K562 (cell line): Measurements from ENCODE around the gene CNOT4. TPM values are rescaled to one million over a fixed set of nuclear protein-coding genes. Genes with fewer than 3 reads are reported as not detected.
A peak's percentile ranks its signal among the peaks of the same experiment; 100 is the strongest.

Experiments
- CBFA2T2 ChIP-seq: fragments of 450-650 bp; conservative IDR thresholded peaks from 2 replicates; pipeline ENCODE4 v1.6.1; 2017; ENCODE audit warnings: mild to moderate bottlenecking
- CCAR2 ChIP-seq: fragments of 200-400 bp; formaldehyde crosslinking; IDR thresholded peaks from 2 replicates; pipeline ENCODE4 v1.6.1; 2017; ENCODE audit warnings: mild to moderate bottlenecking, low read depth, low read length
- CREB1 ChIP-seq, 2 experiments: sonication (generic) in 1 of 2; formaldehyde crosslinking in 1 of 2; IDR thresholded peaks; 2 replicates each; pipeline versions ENCODE4 v1.6.1 to v1.8.0; 2012 to 2022; ENCODE audit warnings: inconsistent platforms in 1 of 2, mild to moderate bottlenecking in 1 of 2, missing genetic modification reagents in 1 of 2, moderate library complexity in 1 of 2
- EP300 ChIP-seq: IDR thresholded peaks from 2 replicates; pipeline ENCODE4 v1.6.1; 2012; ENCODE audit warnings: low read length, improper control_type of control experiment
- EWSR1 ChIP-seq: fragments of 450-650 bp; IDR thresholded peaks from 2 replicates; pipeline ENCODE4 v1.6.1; 2018; ENCODE audit warnings: borderline replicate concordance, mild to moderate bottlenecking, low read depth, moderate library complexity; ENCODE audit not compliant: partially characterized antibody
- GABPA ChIP-seq: fragments of 200-800 bp; sonication (Bioruptor generic); conservative IDR thresholded peaks from 2 replicates; pipeline ENCODE4 v1.6.1; 2016; ENCODE audit warnings: low read depth, missing genetic modification characterization, missing compliant biosample characterization
- GTF2F1 ChIP-seq: IDR thresholded peaks from 2 replicates; pipeline ENCODE4 v1.6.1; 2011; ENCODE audit warnings: low read depth, low read length, improper control_type of control experiment
- HDAC1 ChIP-seq, 2 experiments: fragments of 450-650 bp; IDR thresholded peaks; 2 replicates each; pipeline ENCODE4 v1.6.1; 2016 to 2017; ENCODE audit warnings: inconsistent platforms in 1 of 2, mild to moderate bottlenecking in 1 of 2, moderate library complexity in 1 of 2
- HDAC3 ChIP-seq: fragments of 450-650 bp; IDR thresholded peaks from 2 replicates; pipeline ENCODE4 v1.6.1; 2018; ENCODE audit warnings: borderline replicate concordance, mild to moderate bottlenecking, moderate library complexity; ENCODE audit not compliant: partially characterized antibody
- HES1 ChIP-seq: fragments of 450-650 bp; IDR thresholded peaks from 2 replicates; pipeline ENCODE4 v1.6.1; 2016; ENCODE audit warnings: low read depth, mild to moderate bottlenecking, moderate library complexity
- HIVEP1 ChIP-seq: fragments of 250-450 bp; sonication (Bioruptor Pico); IDR thresholded peaks from 2 replicates; pipeline ENCODE4 v1.4.0; 2020; ENCODE audit warnings: mild to moderate bottlenecking
- IRF2 ChIP-seq: sonication (generic); formaldehyde crosslinking; IDR thresholded peaks from 2 replicates; pipeline ENCODE4 v1.8.1; 2022; ENCODE audit warnings: mild to moderate bottlenecking, missing genetic modification reagents
- KAT2B ChIP-seq: IDR thresholded peaks from one replicate; pipeline ENCODE4 v1.6.1; 2012; ENCODE audit warnings: low read depth, mild to moderate bottlenecking, control low read depth, inconsistent platforms, low read length, moderate library complexity
- KLF1 ChIP-seq: fragments of 450-650 bp; IDR thresholded peaks from 2 replicates; pipeline ENCODE4 v1.6.1; 2016; ENCODE audit warnings: missing genetic modification characterization, missing compliant biosample characterization
- MCM3 ChIP-seq: fragments of 450-650 bp; IDR thresholded peaks from 2 replicates; pipeline ENCODE4 v1.6.1; 2016
- MTA2 ChIP-seq: fragments of 450-650 bp; IDR thresholded peaks from 2 replicates; pipeline ENCODE4 v1.6.1; 2016; ENCODE audit warnings: low read depth
- MXI1 ChIP-seq: IDR thresholded peaks from 2 replicates; pipeline ENCODE4 v1.6.1; 2011; ENCODE audit warnings: low read depth, mild to moderate bottlenecking, improper control_type of control experiment, low read length
- NFATC3 ChIP-seq: fragments of 450-650 bp; IDR thresholded peaks from 2 replicates; pipeline ENCODE4 v1.6.1; 2017; ENCODE audit warnings: mild to moderate bottlenecking
- NFYB ChIP-seq: IDR thresholded peaks from 2 replicates; pipeline ENCODE4 v1.6.1; 2011; ENCODE audit warnings: mild to moderate bottlenecking, moderate library complexity; ENCODE audit not compliant: insufficient read length; ENCODE audit errors: extremely low read depth
- NR1H2 ChIP-seq: sonication (generic); formaldehyde crosslinking; IDR thresholded peaks from 2 replicates; pipeline ENCODE4 v1.4.0; 2020; ENCODE audit warnings: mild to moderate bottlenecking, missing genetic modification reagents
- PHF20 ChIP-seq: fragments of 450-650 bp; IDR thresholded peaks from 2 replicates; pipeline ENCODE4 v1.6.1; 2018; ENCODE audit not compliant: partially characterized antibody
- PHF21A ChIP-seq: fragments of 450-650 bp; IDR thresholded peaks from 2 replicates; pipeline ENCODE4 v1.6.1; 2017; ENCODE audit warnings: low read depth, borderline replicate concordance
- PHF8 ChIP-seq: fragments of 200-600 bp; sonication (generic); IDR thresholded peaks from 2 replicates; pipeline ENCODE4 v1.6.1; 2012; ENCODE audit warnings: mixed run types, mild to moderate bottlenecking, inconsistent platforms, low read length, moderate library complexity, borderline replicate concordance
- SIX5 ChIP-seq, 2 experiments: IDR thresholded peaks; 2 replicates each; pipeline ENCODE4 v1.6.1; 2011; ENCODE audit warnings: low read length in 2 of 2, borderline replicate concordance in 1 of 2, low read depth in 1 of 2, mild to moderate bottlenecking in 1 of 2, moderate library complexity in 1 of 2; ENCODE audit not compliant: insufficient read depth in 1 of 2
- SRSF7 ChIP-seq: fragments of 200-400 bp; formaldehyde crosslinking; optimal IDR thresholded peaks from 2 replicates; pipeline ENCODE3; 2017; ENCODE audit warnings: mild to moderate bottlenecking, low read depth, low read length
- ZHX1 ChIP-seq: fragments of 150-350 bp; conservative IDR thresholded peaks from 2 replicates; pipeline ENCODE4 v1.6.1; 2014; ENCODE audit warnings: low read length
- ZNF431 ChIP-seq: sonication (generic); formaldehyde crosslinking; IDR thresholded peaks from 2 replicates; pipeline ENCODE4 v1.8.0; 2022; ENCODE audit warnings: mild to moderate bottlenecking, missing genetic modification reagents
- polyA plus RNA-seq, 8 experiments: library from polyadenylated mRNA; depleted of rRNA in 4 of 8; stranded (reverse) in 5 of 8; unstranded in 3 of 8; fragments of >200 nt; fragmentation: Nextera tagmentation in 2 of 8; fragmentation: Illumina TruSeq in 1 of 8; extraction: Ambion mirVana in 2 of 8; extraction: Trizol in 1 of 8; gene quantifications; 2 replicates each; pipeline versions ENCODE4 v1.2.1 to v1.2.3, GENCODE V29; 2011 to 2014; ENCODE audit warnings: inconsistent platforms in 1 of 8, missing spikeins in 1 of 8
- total RNA-seq, 7 experiments: library from RNA; depleted of rRNA in 6 of 7; stranded (reverse); fragments of >200 nt in 6 of 7; fragmentation: Illumina TruSeq in 2 of 7; extraction: Trizol in 2 of 7; gene quantifications; 2 replicates each; pipeline versions ENCODE4 v1.2.1 to v1.2.3, GENCODE V29; 2011 to 2021; ENCODE audit warnings: low replicate concordance in 1 of 7

CNOT4 gene
- total and polyA plus RNA-seq, 9 of the 15 experiments (the other 6 are each of a cell fraction or from before 2014, with no cell fraction given) = 8.6 to 24.1 (median 15.4) TPM

- TF ChIP-seq EWSR1 = no peak
- TF ChIP-seq PHF20 = peak; percentile 92
- peak; percentile 36; the same call in 1 of the 2 replicates for TF ChIP-seq NFATC3
- peak; percentile 82 to 91 for TF ChIP-seq SIX5 (IDR thresholded peaks at IDR 0.05; ENCODE audit: borderline replicate concordance in 1 of 2, insufficient read depth in 1 of 2, low read depth in 1 of 2, low read length in 2 of 2)
- TF ChIP-seq GABPA (tag) = peak; percentile 58
- peak; percentile 59; the same call in 1 of the 2 replicates for TF ChIP-seq PHF21A
- no peak for TF ChIP-seq SRSF7
- TF ChIP-seq CBFA2T2 = no peak
- TF ChIP-seq MXI1 = peak; percentile 42
- no peak for TF ChIP-seq NFYB
- TF ChIP-seq HDAC3 = no peak
- TF ChIP-seq NR1H2 (CRISPR knock-in tag) = 0 out of 2 replicates have a peak, but pooled peaks have one; percentile 3
- TF ChIP-seq ZNF431 = peak; percentile 82
- TF ChIP-seq HIVEP1 (CRISPR knock-in tag) = no peak
- TF ChIP-seq MTA2 = no peak
- no peak; the same call in 1 of the 2 replicates for TF ChIP-seq CCAR2
- TF ChIP-seq KAT2B = no peak
- no peak for TF ChIP-seq MCM3
- no peak for TF ChIP-seq EP300
- peak; percentile 34; the same call in 1 of the 2 replicates for TF ChIP-seq KLF1 (tag)
- peak; percentile 97 for TF ChIP-seq ZHX1
- TF ChIP-seq CREB1 (IDR thresholded peaks at IDR 0.05) = peak; percentile 93
- peak; percentile 90 for TF ChIP-seq CREB1 (CRISPR knock-in tag; IDR thresholded peaks at IDR 0.05)
- TF ChIP-seq HES1 = no peak
- no peak for TF ChIP-seq IRF2 (CRISPR knock-in tag)
- peak; percentile 100 for TF ChIP-seq PHF8
- TF ChIP-seq GTF2F1 = 0 out of 2 replicates have a peak, but pooled peaks have one; percentile 84
- peak; percentile 63 to 89; a peak in 2 of 4 replicates for TF ChIP-seq HDAC1 (IDR thresholded peaks at IDR 0.05)
Measured at GRCh38 chr7:135557455-135558336, 47.8 kb upstream of the CNOT4 start, which contains the start of gene NUP205 (continued).
